AG04450 (cell line): ENCODE results near the gene TUBA1B. TPM values are rescaled to one million over a fixed set of nuclear protein-coding genes. Genes with fewer than 3 reads are reported as not detected.

Experiments used
- CTCF ChIA-PET: fragments of 300-600, 350-600 bp; formaldehyde crosslinking; extraction: SDS; loops from one replicate; lab custom pipeline; 2022; ENCODE audit warnings: antibody characterized with exemption, inconsistent platforms; lab: Charles Lee
- POLR2A ChIA-PET: fragments of 350-600 bp; formaldehyde crosslinking; extraction: SDS; loops from one replicate; lab custom pipeline; 2021; ENCODE audit warnings: antibody characterized with exemption, inconsistent platforms; lab: Yijun Ruan, JAX
- DNase-seq: peaks from one replicate; pipeline ENCODE4 v3.0.0-alpha.2; 2011; ENCODE audit warnings: low read depth, low spot score
- H3K27ac ChIP-seq: one replicate; pipeline ENCODE4 v1.5.1; 2012; ENCODE audit warnings: low read depth, low read length, control low read depth
- H3K27me3 ChIP-seq: one replicate; pipeline ENCODE4 v1.6.0; 2012; ENCODE audit warnings: low read length; ENCODE audit not compliant: control insufficient read depth, insufficient read depth
- H3K4me3 ChIP-seq: 2 replicates; pipeline ENCODE4 v1.5.1; 2011; ENCODE audit warnings: mild to moderate bottlenecking, low read depth, low read length, control low read depth
- H3K9me3 ChIP-seq: 2 replicates; pipeline ENCODE4 v1.5.1; 2012; ENCODE audit warnings: low read length; ENCODE audit not compliant: control insufficient read depth, insufficient read depth
- CTCF ChIP-seq: IDR thresholded peaks from 2 replicates; pipeline ENCODE4 v1.5.1; 2011; ENCODE audit warnings: low read depth, low read length, control low read depth, inconsistent platforms
- polyA plus RNA-seq: library from polyadenylated mRNA; depleted of rRNA; stranded (reverse); fragments of >200 nt; gene quantifications from 2 replicates; pipeline ENCODE4 v1.2.3, GENCODE V29; 2011

The TUBA1B gene
- polyA plus RNA-seq, 1 experiment: 2,720 TPM

- ChIA-PET POLR2A (interaction anchor here (1.0 kb wide), 1 partner anchor 41 kb away, joined by 6 read pairs; the partner anchor contains the start of gene TUBA1B), CTCF (interaction anchor here (0.6 to 6.4 kb wide), 12 partner anchors 10 to 1168 kb away, joined by 3 to 125 read pairs (median 24); partner anchors contain the start of genes LMBR1L and TUBA1B)
- peak; percentile 35 for TF ChIP-seq CTCF
- H3K27ac ChIP-seq: no peak overlapping the region
- H3K4me3 ChIP-seq: peak overlapping the region; percentile 53
- DNase-seq: no peak
- peaks cover 20% of the 10 kb centered on the region for H3K27me3 ChIP-seq
- no peaks in the 10 kb centered on the region for H3K9me3 ChIP-seq
Measured at GRCh38 chr12:49089821-49090773, 41.1 kb downstream of the TUBA1B start.

- H3K27ac ChIP-seq: no peak overlapping the region
- ChIA-PET POLR2A (interaction anchor here (0.6 to 1.8 kb wide), 6 partner anchors 19 to 237 kb away, joined by 3 to 19 read pairs (median 4); partner anchors contain the start of genes DDX23, RHEBL1, TUBA1A and TUBA1B), CTCF (interaction anchor here (0.5 to 6.4 kb wide), 30 partner anchors 8 to 207 kb away, joined by 3 to 125 read pairs (median 7); partner anchors contain the start of genes KMT2D, LMBR1L, RHEBL1 and TUBA1B)
- no peak overlapping the region for H3K4me3 ChIP-seq
- H3K27me3 ChIP-seq: peaks cover 19% of the 10 kb centered on the region
- no peaks in the 10 kb centered on the region for H3K9me3 ChIP-seq
- no peak for TF ChIP-seq CTCF
- no peak for DNase-seq
Measured at GRCh38 chr12:49088932-49089330, 42.3 kb downstream of the TUBA1B start.

GRCh38 chr12:49088150-49088931 is 42.9 kb downstream of the TUBA1B start:
- DNase-seq: peak; percentile 88
- H3K9me3 ChIP-seq: no peaks in the 10 kb centered on the region
- peaks cover 15% of the 10 kb centered on the region for H3K27me3 ChIP-seq
- TF ChIP-seq CTCF: peak; percentile 89
- 0 out of 2 replicates have a peak overlapping the region, but pooled peaks have one; percentile 29 for H3K4me3 ChIP-seq
- no peak overlapping the region for H3K27ac ChIP-seq
- CTCF ChIA-PET: interaction anchor here (0.5 to 6.4 kb wide), 46 partner anchors 8 to 207 kb away, joined by 3 to 125 read pairs (median 5); partner anchors contain the start of genes KMT2D, LMBR1L, RHEBL1 and TUBA1A
- POLR2A ChIA-PET: interaction anchor here (0.6 to 1.8 kb wide), 7 partner anchors 18 to 236 kb away, joined by 3 to 19 read pairs (median 4); partner anchors contain the start of genes DDX23, RHEBL1, TUBA1A and TUBA1B

- Histone ChIP-seq H3K4me3 (no peak overlapping the region), H3K27me3 (peaks cover 12% of the 10 kb centered on the region), H3K27ac (no peak overlapping the region), H3K9me3 (no peaks in the 10 kb centered on the region)
- POLR2A ChIA-PET: interaction anchor here (0.6 to 1.0 kb wide), 2 partner anchors 9 to 149 kb away, joined by 3 read pairs; no protein-coding TSS in a partner anchor
- peak; percentile 57 for DNase-seq
- CTCF ChIA-PET: interaction anchor here (0.8 to 6.4 kb wide), 9 partner anchors 14 to 178 kb away, joined by 3 to 125 read pairs (median 3); partner anchors contain the start of genes LMBR1L, RHEBL1 and TUBA1B
- TF ChIP-seq CTCF: no peak
Measured at GRCh38 chr12:49086116-49086515, 45.1 kb downstream of the TUBA1B start.
